Astrocyte of the spinal cord (primary cell): ENCODE data around the gene NDUFA1.
"Not testable (repeated sequence)": the region's sequence is repeated elsewhere in the genome, so short reads cannot be mapped to it uniquely, and the experiment has no call there.

Source experiments
- DNase-seq: peaks from one replicate; pipeline ENCODE4 v3.0.0; 2011; ENCODE audit warnings: low read depth, low spot score
- H3K4me3 ChIP-seq: 2 replicates; pipeline ENCODE4 v1.5.1; 2011; ENCODE audit warnings: low read depth, mild to moderate bottlenecking, low read length, moderate library complexity
- in situ Hi-C: cut with HindIII; loops from 2 replicates; pipeline ENCODE4 v1.10.0; 2017; ENCODE audit warnings: low sequenced_read_pairs
- TF ChIP-seq, protein P1 (sequence below): IDR thresholded peaks from 2 replicates; pipeline ENCODE4 v1.5.1; 2012; ENCODE audit warnings: low read depth, mild to moderate bottlenecking, low read length, inconsistent platforms

NDUFA1 gene

DNA sequence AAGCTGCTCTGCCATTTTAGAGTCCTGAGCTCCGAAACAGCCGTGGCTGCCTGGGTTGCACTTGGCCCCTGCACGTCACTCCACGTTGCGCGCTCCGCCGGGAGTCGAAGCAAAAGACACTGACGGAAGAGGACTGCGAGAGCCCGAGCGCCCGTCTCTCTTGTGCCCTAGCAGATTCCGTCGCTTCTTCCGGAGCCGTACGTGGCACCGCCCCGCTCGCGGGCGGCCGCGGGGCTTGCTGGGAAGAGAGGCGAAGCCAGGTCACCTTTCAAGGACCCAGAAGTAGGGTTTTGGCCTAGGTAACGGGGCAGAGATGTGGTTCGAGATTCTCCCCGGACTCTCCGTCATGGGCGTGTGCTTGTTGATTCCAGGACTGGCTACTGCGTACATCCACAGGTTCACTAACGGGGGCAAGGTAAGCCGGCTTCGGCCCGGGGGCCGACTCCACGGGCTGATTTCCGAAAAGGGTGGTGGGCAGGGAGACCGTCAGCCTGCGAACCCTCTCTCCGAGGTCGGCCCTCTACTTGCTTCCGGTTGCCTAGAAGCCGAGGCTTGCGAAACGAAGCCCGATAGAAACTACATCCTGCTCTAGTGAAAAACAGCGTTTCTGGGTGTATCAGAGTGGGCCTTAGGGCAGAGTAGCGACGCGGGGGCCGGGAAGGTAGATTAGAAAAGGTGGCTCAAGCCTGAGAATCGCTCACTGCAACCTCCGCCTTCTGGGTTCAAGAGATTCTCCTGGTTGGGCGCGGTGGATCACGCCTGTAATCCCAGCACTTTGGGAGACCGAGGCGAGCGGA, at the start of gene NDUFA1, which contains the start of gene RNF113A:
Gene NDUFA1 (plus strand): TSS at position 234 of the 797 bp plus-strand sequence. CDS start 80 bp downstream, at position 314.
Gene RNF113A (minus strand): TSS at position 135 of the 797 bp plus-strand sequence. CDS start 120 bp downstream, at position 15.
- peak; percentile 84 for DNase-seq
- peak within 1 kb of the TSS; percentile 71 for H3K4me3 ChIP-seq
- in situ Hi-C loops: no loop called here
- TF ChIP-seq, protein P1, sequence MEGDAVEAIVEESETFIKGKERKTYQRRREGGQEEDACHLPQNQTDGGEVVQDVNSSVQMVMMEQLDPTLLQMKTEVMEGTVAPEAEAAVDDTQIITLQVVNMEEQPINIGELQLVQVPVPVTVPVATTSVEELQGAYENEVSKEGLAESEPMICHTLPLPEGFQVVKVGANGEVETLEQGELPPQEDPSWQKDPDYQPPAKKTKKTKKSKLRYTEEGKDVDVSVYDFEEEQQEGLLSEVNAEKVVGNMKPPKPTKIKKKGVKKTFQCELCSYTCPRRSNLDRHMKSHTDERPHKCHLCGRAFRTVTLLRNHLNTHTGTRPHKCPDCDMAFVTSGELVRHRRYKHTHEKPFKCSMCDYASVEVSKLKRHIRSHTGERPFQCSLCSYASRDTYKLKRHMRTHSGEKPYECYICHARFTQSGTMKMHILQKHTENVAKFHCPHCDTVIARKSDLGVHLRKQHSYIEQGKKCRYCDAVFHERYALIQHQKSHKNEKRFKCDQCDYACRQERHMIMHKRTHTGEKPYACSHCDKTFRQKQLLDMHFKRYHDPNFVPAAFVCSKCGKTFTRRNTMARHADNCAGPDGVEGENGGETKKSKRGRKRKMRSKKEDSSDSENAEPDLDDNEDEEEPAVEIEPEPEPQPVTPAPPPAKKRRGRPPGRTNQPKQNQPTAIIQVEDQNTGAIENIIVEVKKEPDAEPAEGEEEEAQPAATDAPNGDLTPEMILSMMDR: no peak

DNA sequence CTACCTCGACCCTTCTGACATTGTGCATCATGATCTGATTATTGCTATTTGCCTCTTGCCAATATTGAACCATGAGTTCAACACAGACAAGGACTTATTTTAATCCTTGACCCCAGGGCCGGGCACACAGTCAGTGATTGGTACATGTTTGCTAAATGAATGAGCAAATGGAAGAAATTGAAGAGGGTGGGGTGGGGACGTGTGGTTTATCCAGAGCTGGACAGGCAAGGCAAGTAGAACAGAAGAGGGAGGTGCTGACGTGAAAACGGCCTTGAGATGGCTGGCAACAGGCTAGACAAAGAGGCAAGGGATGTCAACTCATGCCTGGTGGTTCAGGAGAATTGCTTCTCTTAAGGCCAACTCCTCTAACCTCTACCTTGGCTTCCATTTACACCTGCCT, 47.4 kb upstream of the NDUFA1 start:
- DNase-seq, in situ Hi-C loops, H3K4me3 ChIP-seq: not testable (repeated sequence)

DNA sequence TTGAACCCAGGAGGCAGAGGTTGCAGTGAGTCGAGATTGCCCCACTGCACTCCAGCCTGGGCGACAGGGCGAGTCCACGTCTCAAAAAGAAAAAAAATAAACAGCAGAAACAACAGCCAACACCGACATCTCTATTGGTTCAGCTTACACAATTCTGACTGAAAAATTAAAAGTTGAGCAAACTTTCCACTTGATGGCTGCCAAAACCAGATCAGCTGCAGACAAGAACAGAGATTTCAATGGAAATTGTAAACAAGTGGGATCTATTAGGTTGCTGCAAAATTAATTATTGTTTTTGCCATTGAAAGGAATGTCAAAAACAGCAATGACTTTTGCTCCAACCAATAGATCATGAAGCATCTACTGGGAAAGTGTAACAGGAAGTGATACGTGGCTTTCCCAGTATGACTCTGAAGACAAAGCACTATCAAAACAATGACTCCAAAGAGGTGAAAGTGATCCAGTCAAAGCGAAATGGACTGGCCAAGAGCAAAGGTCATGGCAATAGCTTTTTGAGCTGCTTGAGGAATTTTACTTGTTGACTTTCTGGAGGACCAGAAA, 45.2 kb upstream of the NDUFA1 start:
- H3K4me3 ChIP-seq: no peak overlapping the region
- in situ Hi-C loops: no loop called here
- TF ChIP-seq, protein P1: no peak
- peak; percentile 20 for DNase-seq

- no peak for DNase-seq
- H3K4me3 ChIP-seq: no peak overlapping the region
- TF ChIP-seq, protein P1: no peak
- in situ Hi-C loops: no loop called here
Observed at GRCh38 chrX:119828446-119828845, 43.2 kb upstream of the NDUFA1 start.

GRCh38 chrX:119833905-119834304, 37.7 kb upstream of the NDUFA1 start:
- no peak overlapping the region for H3K4me3 ChIP-seq
- in situ Hi-C loops: no loop called here
- TF ChIP-seq, protein P1: no peak
- DNase-seq: no peak

- peak within 1 kb of the TSS; percentile 76 for H3K4me3 ChIP-seq
- in situ Hi-C loops: no loop called here
Observed at GRCh38 chrX:119852382-119853353, 19.0 kb upstream of the NDUFA1 start, which contains the start of gene UPF3B. UPF3B (minus strand) TSS chrX:119852963; CDS start chrX:119852928, 35 bp downstream.

More at GRCh38 chrX:119852382-119853353, 19.0 kb upstream of the NDUFA1 start, which contains the start of gene UPF3B:
- peak; percentile 99 for DNase-seq
- TF ChIP-seq, protein P1: no peak
